Activated T-cell treated with anti-CD3 and anti-CD28 coated beads for 48 hours (primary cell): Measurements from ENCODE around the gene METTL24.
"Not testable (repeated sequence)": the region's sequence is repeated elsewhere in the genome, so short reads cannot be mapped to it uniquely, and the experiment has no call there.

ENCODE experiments used
- DNase-seq: peaks from one replicate; pipeline ENCODE4 v3.0.0-alpha.2; 2020; ENCODE audit warnings: low read depth

METTL24 gene

DNA sequence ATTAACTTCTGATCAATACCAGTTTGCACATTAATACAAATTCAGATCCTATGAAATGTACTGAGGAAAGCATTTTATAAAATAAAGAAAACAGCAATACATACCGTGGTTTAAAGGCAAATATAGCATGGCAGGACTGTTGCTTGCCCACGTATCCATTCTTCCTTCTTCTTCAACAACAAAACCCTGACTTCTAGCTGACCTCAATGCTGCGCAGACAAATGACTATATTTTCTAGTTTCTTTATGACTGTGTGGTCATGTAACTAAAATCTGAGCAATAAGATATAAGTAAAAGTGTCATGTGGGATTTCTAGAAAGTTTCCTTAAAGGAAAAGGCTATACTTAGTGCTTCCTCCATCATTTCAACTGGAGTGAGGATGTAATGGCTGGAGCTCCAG is 92.9 kb downstream of the METTL24 start:
- no peak for DNase-seq

GRCh38 chr6:110256366-110256765 is 101.8 kb downstream of the METTL24 start:
- DNase-seq, result no peak

GRCh38 chr6:110255211-110255750 is 102.9 kb downstream of the METTL24 start:
- no peak for DNase-seq

GRCh38 chr6:110250838-110251237 is 107.3 kb downstream of the METTL24 start:
- no peak for DNase-seq

DNA sequence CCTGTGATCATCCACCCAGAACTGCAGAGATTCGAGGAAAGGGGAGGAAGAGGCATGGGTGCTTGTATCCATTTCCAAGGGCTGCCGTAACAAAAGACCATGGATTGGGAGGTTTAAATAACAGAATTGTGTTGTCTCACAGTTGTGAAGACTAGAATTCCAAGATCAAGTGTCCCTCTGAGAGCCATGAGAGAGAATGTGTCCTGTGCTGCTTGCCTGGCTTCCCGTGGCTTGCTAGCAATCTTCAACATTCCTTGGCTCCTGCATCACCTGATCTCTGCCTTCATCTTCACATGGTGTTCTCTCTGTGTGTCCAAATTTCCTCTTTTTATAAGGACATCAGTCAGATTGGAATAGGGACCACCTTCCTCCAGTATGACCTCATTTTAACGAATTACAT is 108.1 kb downstream of the METTL24 start:
- no peak for DNase-seq

DNA sequence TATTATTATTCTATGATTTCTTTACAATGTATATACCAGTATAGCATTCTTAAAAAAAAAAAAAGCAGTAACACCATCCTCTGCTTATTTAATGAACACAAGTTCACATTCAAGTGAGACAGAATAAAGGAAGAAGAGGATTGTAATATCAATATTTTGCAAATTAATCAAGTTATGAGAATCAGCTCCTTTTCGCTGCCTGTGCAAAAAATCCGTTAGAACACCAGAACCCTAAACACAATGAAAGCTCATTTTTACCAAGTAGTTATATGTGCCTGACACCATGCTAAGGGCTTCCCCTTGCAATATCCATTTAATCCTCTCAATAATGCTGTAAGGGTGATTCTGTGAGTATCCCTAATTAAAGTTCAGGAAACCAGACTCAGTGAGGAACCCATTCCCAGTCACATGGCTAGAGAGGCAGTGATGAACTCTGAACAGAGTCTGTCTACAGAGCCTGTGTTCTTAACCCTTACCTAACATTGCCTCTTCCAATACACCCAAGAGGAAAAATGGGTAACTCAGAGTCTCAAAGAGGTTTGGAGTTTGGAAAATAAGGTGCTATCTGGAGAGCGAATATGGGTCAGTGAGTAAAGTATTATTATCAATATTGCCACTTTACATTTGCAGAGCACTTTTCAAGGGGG is 111.1 kb downstream of the METTL24 start:
- DNase-seq, result no peak

DNA sequence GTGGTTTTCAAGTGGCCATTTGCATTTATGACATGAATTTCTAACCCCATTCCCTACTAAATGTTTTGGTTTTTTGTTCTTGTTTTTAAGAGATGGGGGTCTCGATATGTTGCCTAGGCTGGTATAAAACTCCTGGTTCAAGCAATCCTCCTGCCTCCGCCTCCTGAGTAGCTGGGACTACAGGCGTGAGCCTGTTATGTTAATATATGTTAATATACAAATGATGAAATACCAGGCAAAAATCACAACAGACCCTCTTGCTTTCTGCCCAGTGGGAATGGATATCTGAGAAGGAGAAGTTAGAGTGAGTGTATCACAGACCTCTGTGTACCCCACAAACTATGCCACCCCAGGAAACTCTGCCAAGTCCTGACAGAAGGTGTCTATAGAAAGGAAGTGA is 111.8 kb downstream of the METTL24 start:
- DNase-seq, result no peak

GRCh38 chr6:110244621-110245020 is 113.5 kb downstream of the METTL24 start:
- not testable (repeated sequence) for DNase-seq

DNA sequence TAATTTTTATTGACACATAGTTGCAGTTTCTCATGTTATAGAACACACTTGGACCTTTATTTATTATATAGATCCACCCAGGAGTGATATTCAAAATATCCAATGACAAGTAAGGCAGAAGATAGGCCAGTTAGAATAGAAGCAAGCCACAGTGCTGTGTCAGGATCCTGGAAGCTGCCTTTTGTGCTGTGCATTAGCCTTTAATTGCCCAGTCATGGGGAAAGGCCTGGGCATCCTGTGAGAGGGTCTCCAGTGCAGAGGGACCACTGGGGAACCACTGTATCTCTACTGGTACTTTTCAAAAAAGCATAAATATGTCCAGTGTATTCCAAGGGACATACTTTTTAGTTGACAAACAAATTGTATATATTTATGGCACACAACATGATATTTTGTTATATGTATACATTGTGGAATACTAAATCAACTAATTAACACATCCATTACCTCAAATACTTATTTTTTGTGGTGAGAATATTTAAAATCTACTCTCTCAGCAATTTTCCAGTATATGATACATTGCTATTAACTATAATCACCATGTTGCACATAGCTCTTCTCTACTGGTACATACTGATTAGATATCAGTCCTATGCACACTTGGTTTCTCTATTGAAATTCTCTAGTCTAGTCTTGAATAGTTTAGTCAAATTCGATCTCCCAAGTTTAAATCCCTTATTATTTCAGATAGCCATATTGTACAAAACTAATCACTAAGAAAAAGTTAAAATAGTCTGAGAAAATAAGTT is 118.4 kb downstream of the METTL24 start:
- no peak for DNase-seq

- not testable (repeated sequence) for DNase-seq
Observed at GRCh38 chr6:110236007-110236406, 122.1 kb downstream of the METTL24 start.

DNA sequence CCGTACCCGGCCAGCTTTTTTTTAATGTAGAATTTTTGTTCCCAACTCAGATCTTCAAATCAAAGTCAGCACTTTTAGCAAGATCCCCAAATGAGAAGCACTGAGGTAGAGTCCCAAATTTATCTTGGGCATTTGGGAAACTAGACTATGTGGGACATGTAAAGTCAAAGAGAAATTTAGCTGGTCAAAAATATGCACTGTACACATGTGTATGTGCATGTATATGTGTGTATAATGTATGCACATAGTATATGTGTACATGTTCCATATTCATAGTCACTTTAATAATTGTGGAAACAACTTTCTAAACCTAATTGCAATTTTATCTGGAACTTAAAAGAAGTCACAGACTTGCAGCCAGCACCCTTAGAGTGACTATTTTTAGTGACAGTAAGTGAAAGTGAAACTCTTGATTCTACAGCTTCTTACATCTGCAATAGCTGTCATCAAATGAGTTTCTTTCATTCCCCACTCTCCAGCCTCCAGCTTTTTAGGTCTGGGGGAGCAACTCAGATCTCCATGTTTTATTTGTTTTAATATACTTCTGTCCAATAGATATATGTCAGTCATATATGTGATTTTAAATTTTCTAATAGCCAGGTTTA is 124.3 kb downstream of the METTL24 start:
- DNase-seq, result no peak

DNA sequence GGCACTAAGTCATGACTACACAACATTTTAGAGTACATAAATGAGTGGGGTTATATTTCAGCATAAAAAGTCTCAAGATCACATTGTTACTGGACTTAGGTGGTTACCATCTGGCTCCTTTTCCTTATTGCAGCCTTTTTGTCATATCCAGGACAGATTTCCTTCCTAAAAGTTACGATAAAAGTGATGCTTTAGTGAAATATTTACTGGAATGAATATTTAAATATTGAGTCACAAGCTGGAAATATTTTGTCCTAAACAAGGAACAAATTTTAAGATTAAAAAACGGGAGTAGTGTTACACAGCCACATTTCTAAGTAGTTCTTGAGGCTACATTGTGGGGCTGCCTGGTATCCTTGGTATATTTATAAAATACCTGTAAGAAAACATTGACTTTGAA is 125.7 kb downstream of the METTL24 start:
- DNase-seq, result no peak

DNA sequence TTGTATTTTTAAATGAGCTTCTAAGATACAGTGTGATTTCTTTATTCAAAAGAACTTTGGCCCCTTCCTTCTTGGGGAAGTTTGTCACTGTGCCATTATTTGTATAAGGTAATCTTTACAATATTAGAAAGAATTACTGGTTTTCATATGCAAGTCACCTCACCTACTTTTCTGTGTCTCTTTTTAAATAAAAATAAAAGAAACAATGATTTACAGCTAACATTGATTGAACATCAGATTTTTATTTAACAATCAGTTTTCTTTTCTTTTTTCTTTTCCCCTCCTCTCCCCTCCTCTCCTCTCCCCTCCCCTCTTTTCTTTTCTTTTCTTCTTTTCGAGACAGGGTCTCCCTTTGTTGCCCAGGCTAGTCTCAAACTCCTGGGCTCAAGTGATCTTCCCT is 131.9 kb downstream of the METTL24 start:
- no peak for DNase-seq

GRCh38 chr6:110221738-110222137 is 136.4 kb downstream of the METTL24 start:
- DNase-seq, result no peak

- DNase-seq, result no peak
Observed at GRCh38 chr6:110217266-110217665, 140.9 kb downstream of the METTL24 start.

DNA sequence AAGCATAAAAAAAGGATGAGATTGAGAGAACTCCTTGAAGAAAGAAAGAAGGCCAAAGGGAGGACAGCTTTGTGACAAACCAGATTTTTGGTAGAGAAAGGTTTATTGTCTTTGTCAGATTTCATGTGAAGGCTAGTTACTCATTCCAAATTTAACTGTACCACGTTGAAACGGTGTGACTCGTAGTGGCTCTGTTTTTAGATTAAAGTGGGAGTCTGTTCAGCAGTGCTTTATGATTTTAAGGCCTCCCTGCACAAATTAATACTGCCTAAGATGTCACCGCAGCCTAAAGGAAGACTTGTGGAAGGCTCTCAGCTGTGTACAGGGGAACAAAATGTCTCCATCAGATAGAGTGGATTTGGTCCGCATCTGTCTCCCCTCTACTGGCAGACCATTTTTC is 142.0 kb downstream of the METTL24 start:
- no peak for DNase-seq

DNA sequence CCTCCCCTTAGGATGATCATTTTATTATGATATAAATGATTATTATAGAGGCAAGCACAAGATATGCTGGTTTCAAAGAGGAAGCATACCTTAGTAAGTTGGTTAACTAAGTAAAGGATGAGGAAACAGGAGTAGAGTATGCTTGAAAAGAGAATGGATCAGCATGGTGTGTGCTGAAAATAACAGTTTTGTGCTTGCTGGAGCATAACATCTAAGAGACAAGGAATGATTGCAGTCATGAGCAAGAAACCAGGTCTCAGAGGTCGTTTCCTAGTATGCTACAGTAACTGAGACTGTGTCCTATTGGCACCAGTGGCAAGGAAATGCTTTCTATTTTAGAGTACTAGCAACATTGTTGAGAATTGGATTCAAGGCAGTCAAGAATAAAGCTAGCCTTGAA is 143.8 kb downstream of the METTL24 start:
- DNase-seq, result no peak

GRCh38 chr6:110211753-110212152 is 146.4 kb downstream of the METTL24 start:
- no peak for DNase-seq

- DNase-seq, result no peak
Observed at GRCh38 chr6:110207652-110208051, 150.5 kb downstream of the METTL24 start.

DNA sequence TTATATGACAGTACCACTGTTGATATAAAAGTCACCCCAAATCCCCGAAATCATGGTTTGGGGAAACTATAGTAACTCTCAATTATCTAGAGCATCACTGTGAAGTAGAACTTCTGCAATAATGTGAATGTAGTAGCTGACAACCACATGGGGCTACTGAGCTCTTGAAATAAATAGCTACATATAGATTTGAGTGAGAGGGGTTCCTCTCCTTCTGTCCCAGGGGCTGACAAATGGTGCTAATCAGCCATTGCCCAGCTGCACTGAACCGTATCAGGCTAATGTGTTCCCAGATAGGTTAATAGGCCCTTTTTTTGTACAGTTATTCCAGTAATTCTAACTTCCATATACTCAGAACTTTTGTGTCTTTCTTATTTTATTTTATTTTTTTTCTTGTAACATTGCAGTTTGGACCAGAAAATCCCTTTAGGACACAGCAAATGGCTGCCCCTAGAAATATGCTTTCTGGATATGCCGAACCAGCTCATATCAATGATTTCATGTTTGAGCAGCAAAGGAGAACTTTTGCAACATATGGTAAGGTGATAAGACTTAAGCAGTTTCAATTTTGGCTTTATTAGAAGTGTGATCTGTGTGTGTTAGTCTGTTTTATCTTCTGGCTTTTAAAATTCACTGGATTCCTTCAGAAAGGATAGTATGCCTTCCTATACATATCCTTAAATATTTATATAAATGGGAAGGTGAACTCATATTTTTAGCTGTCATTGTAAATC is 156.8 kb downstream of the METTL24 start:
- DNase-seq, result no peak

GRCh38 chr6:110198561-110198960 is 159.6 kb downstream of the METTL24 start:
- DNase-seq, result no peak

DNA sequence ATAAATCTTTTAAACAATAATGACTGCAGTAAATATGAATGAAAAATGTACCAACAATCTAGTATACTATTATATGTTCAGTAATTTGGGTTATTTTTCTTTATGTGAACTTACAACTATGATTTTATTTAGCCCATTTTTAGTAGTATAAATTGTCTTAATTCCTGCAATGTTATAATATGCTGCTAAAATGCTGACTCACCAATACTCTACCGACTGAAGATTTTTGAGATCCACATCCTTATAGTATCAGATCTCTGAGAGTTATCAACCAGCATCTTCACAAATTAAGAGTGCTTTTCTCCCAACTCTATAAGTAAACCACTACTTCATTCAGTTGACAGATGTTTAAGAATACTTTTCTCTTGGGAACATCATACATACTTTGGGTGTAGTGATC is 161.3 kb downstream of the METTL24 start:
- no peak for DNase-seq
